GM12878 (cell line): ENCODE data around the gene FERMT1. TPM values are rescaled to one million over a fixed set of nuclear protein-coding genes. Genes with fewer than 3 reads are reported as not detected.
A peak's percentile ranks its signal among the peaks of the same experiment; 100 is the strongest.

Experiments used
- ATAC-seq: fragments of 200-7000 bp; cut with Tn5 transposase; 3 replicates; pipeline ENCODE4 v1.9.1; 2020; ENCODE audit warnings: mild to moderate bottlenecking, moderate library complexity
- BruUV-seq: library from RNA; stranded (reverse); fragments of 400-500 nt; replicated peaks from 2 replicates; lab custom pipeline; 2021; lab: Mats Ljungman, UMichigan
- CTCF ChIA-PET: fragments of 300-600 bp; sonication (Branson Sonifier 250); formaldehyde crosslinking; extraction: SDS; loops from one replicate; lab custom pipeline; 2021; ENCODE audit warnings: inconsistent platforms; lab: Yijun Ruan, JAX
- POLR2A ChIA-PET: fragments of 350-600 bp; formaldehyde crosslinking; extraction: SDS; loops from one replicate; lab custom pipeline; 2021; ENCODE audit warnings: inconsistent platforms; lab: Charles Lee
- RAD21 ChIA-PET: fragments of 300-600 bp; sonication (Branson Sonifier 250); formaldehyde crosslinking; loops from one replicate; lab custom pipeline; 2023; ENCODE audit warnings: antibody characterized with exemption; ENCODE audit not compliant: unreplicated experiment; lab: Charles Lee
- SMC1A ChIA-PET: fragments of 300-600 bp; sonication (Branson Sonifier 250); formaldehyde crosslinking; loops from one replicate; lab custom pipeline; 2023; ENCODE audit not compliant: unreplicated experiment, uncharacterized antibody; lab: Charles Lee
- DNase-seq: peaks from one replicate; pipeline ENCODE4 v3.0.0-alpha.2; 2011; ENCODE audit warnings: low read depth, low spot score
- FAIRE-seq: peaks from 3 replicates; lab custom pipeline; 2011; peaks lifted over from hg19 to GRCh38; lab: Jason Lieb, UNC
- H2AFZ ChIP-seq: 2 replicates; pipeline ENCODE4 v1.6.0; 2011; ENCODE audit warnings: low read depth, low read length, control low read depth; ENCODE audit not compliant: control insufficient read depth
- H3K27ac ChIP-seq: 2 replicates; pipeline ENCODE4 v1.5.1; 2011; ENCODE audit warnings: control low read depth; ENCODE audit not compliant: control insufficient read depth, insufficient read depth
- H3K27me3 ChIP-seq, 2 experiments: replicated peaks in 1 of 2; 2 replicates each; pipeline versions ENCODE4 v1.6.0 to v1.6.1; 2011; ENCODE audit warnings: low read length in 1 of 2; ENCODE audit not compliant: control insufficient read depth in 2 of 2, insufficient read depth in 2 of 2
- H3K36me3 ChIP-seq, 2 experiments: 2 replicates each; pipeline ENCODE4 v1.5.1; 2011; ENCODE audit warnings: low read length in 1 of 2; ENCODE audit not compliant: control insufficient read depth in 2 of 2, insufficient read depth in 2 of 2
- H3K4me1 ChIP-seq: 2 replicates; pipeline ENCODE4 v1.6.1; 2011; ENCODE audit warnings: mild to moderate bottlenecking, low read length, moderate library complexity, mixed read lengths; ENCODE audit not compliant: control insufficient read depth, insufficient read depth
- H3K4me2 ChIP-seq: 2 replicates; pipeline ENCODE4 v1.6.0; 2011; ENCODE audit warnings: control low read depth; ENCODE audit not compliant: control insufficient read depth, insufficient read depth
- H3K4me3 ChIP-seq: fragments of 200-600 bp; sonication (generic); 2 replicates; pipeline ENCODE4 v1.5.1; 2016
- H3K79me2 ChIP-seq: 2 replicates; pipeline ENCODE4 v1.6.0; 2011; ENCODE audit warnings: low read length; ENCODE audit not compliant: control insufficient read depth, insufficient read depth
- H3K9ac ChIP-seq: 2 replicates; pipeline ENCODE4 v1.8.0; 2011; ENCODE audit warnings: low read length, control low read depth, mixed read lengths; ENCODE audit not compliant: control insufficient read depth, insufficient read depth
- H3K9me3 ChIP-seq: replicated peaks from 3 replicates; pipeline ENCODE4 v1.5.1; 2011; ENCODE audit warnings: mild to moderate bottlenecking, low read length; ENCODE audit not compliant: control insufficient read depth, insufficient read depth
- H4K20me1 ChIP-seq: 2 replicates; pipeline ENCODE4 v1.6.0; 2011; ENCODE audit not compliant: control insufficient read depth, insufficient read depth
- IKZF1 ChIP-seq: fragments of 450-650 bp; conservative IDR thresholded peaks from 2 replicates; pipeline ENCODE4 v1.6.1; 2017; ENCODE audit warnings: antibody characterized with exemption, mild to moderate bottlenecking
- POLR2A ChIP-seq: IDR thresholded peaks from 2 replicates; pipeline ENCODE4 v1.6.1; 2011; ENCODE audit warnings: low read depth, mild to moderate bottlenecking, low read length
- SIX5 ChIP-seq: IDR thresholded peaks from 2 replicates; pipeline ENCODE4 v1.6.1; 2011; ENCODE audit warnings: mild to moderate bottlenecking, low read depth, low read length, moderate library complexity; ENCODE audit not compliant: severe bottlenecking
- YY1 ChIP-seq: IDR thresholded peaks from 2 replicates; pipeline ENCODE4 v1.6.1; 2011; ENCODE audit warnings: low read depth, mild to moderate bottlenecking, low read length
- ZNF207 ChIP-seq: fragments of 450-650 bp; IDR thresholded peaks from 2 replicates; pipeline ENCODE4 v1.6.1; 2014; ENCODE audit warnings: antibody characterized with exemption, mild to moderate bottlenecking, borderline replicate concordance
- WGBS: methylation state at CpG from one replicate; pipeline ENCODE4 v1.1.6; 2016; ENCODE audit warnings: low lambda C conversion rate; ENCODE audit not compliant: insufficient replicate concordance, insufficient coverage; ENCODE audit errors: missing lambda C conversion rate; 5-methylcytosine and 5-hydroxymethylcytosine counted together
- in situ Hi-C: fragments of 300-500 bp; cut with MboI; formaldehyde crosslinking; loops from 9 replicates; pipeline ENCODE4 v1.14.3; 2018; ENCODE audit warnings: mixed read lengths
- intact Hi-C: fragments of 100-400 bp; cut with micrococcal nuclease; formaldehyde crosslinking; loops from one replicate; pipeline ENCODE4 v1.14.2; 2022; ENCODE audit not compliant: unreplicated experiment
- polyA plus RNA-seq, 11 experiments: library from polyadenylated mRNA; depleted of rRNA in 4 of 11; unstranded in 6 of 11; stranded (reverse) in 5 of 11; fragments of >200 nt; fragmentation: Nextera tagmentation in 4 of 11; fragmentation: Illumina TruSeq in 1 of 11; extraction: Ambion mirVana in 4 of 11; extraction: Trizol in 1 of 11; gene quantifications; 1 replicate in 1 of 11; 2 replicates in 10 of 11; pipeline versions ENCODE4 v1.2.1 to v1.2.3, GENCODE V29; 2011 to 2016; ENCODE audit warnings: inconsistent platforms in 2 of 11, missing spikeins in 2 of 11, low read depth in 1 of 11
- total RNA-seq, 4 experiments: library from RNA; depleted of rRNA in 3 of 4; stranded (reverse); fragments of >200 nt in 3 of 4; fragmentation: Illumina TruSeq in 1 of 4; extraction: Trizol in 1 of 4; gene quantifications; 2 replicates each; pipeline versions ENCODE4 v1.2.1 to v1.2.3, GENCODE V29; 2013 to 2021

FERMT1 gene
- total and polyA plus RNA-seq, 10 of the 15 experiments (the other 5 are each of a cell fraction or from before 2014, with no cell fraction given), result 0.04 to 3.1 (median 0.45) TPM

- 96% methylated on average over 2 of the region's 2 CpGs for WGBS
- TF ChIP-seq SIX5, result peak; percentile 20
- TF ChIP-seq IKZF1, result no peak
- TF ChIP-seq YY1, result 0 out of 2 replicates have a peak, but pooled peaks have one; percentile 17
These were observed 78.7 kb downstream of the FERMT1 start for GRCh38 chr20:6044115-6044514.

GRCh38 chr20:6041808-6042265, 81.0 kb downstream of the FERMT1 start:
- no peak overlapping the region for H3K27ac ChIP-seq

More at GRCh38 chr20:6044115-6044514, 78.7 kb downstream of the FERMT1 start:
- Histone ChIP-seq H3K4me3 (no peak overlapping the region), H3K4me2 (no peak overlapping the region), H3K9ac (no peak overlapping the region), H3K27me3 (no peaks in the 10 kb centered on the region), H3K9me3 (no peaks in the 10 kb centered on the region), H3K36me3 (peaks cover 6 to 7% of the 10 kb centered on the region in 2 experiments), H2AFZ (no peak overlapping the region), H3K79me2 (no peaks in the 10 kb centered on the region), H3K4me1 (no peaks in the 10 kb centered on the region), H3K27ac (no peak overlapping the region), H4K20me1 (no peaks in the 10 kb centered on the region)
- DNase-seq (no peak), ATAC-seq (peak; percentile 48; the same call in 2 of the 3 replicates), FAIRE-seq (no peak)
- ChIA-PET SMC1A (no interaction called here), RAD21 (no interaction called here), POLR2A (interaction anchor here (0.6 kb wide), 1 partner anchor 21 kb away, joined by 5 read pairs; no protein-coding TSS in a partner anchor), CTCF (interaction anchor here (1.4 kb wide), 1 partner anchor 514 kb away, joined by 3 read pairs; no protein-coding TSS in a partner anchor)
- BruUV-seq, result no TSS peak
- in situ Hi-C loops, result no loop called here
- intact Hi-C loops, result no loop called here

More at GRCh38 chr20:6041808-6042265, 81.0 kb downstream of the FERMT1 start:
- BruUV-seq, result no TSS peak
- no peak overlapping the region for H3K4me3 ChIP-seq
- peaks cover 11 to 17% of the 10 kb centered on the region in 2 experiments for H3K36me3 ChIP-seq
- H3K9ac ChIP-seq, result no peak overlapping the region
- H4K20me1 ChIP-seq, result no peaks in the 10 kb centered on the region
- H2AFZ ChIP-seq, result no peak overlapping the region
- RAD21 ChIA-PET, result no interaction called here
- SMC1A ChIA-PET, result interaction anchor here (1.3 kb wide), 1 partner anchor 34 kb away, joined by 3 read pairs; no protein-coding TSS in a partner anchor
- WGBS, result 97% methylated on average over 25 of the region's 26 CpGs
- CTCF ChIA-PET, result no interaction called here
- in situ Hi-C loops, result no loop called here
- POLR2A ChIA-PET, result no interaction called here
- intact Hi-C loops, result no loop called here
- no peak overlapping the region for H3K4me2 ChIP-seq
- no peak for TF ChIP-seq ZNF207
- TF ChIP-seq POLR2A, result peak; percentile 35
- H3K79me2 ChIP-seq, result no peaks in the 10 kb centered on the region
- FAIRE-seq, result no peak
- no peak for ATAC-seq
- H3K27me3 ChIP-seq, result no peaks in the 10 kb centered on the region
- no peaks in the 10 kb centered on the region for H3K4me1 ChIP-seq
- no peak for DNase-seq
- H3K9me3 ChIP-seq, result no peaks in the 10 kb centered on the region
